Urinary bladder (tissue), 4 donors: ENCODE data around the gene ZNF277. TPM values are rescaled to one million over a fixed set of nuclear protein-coding genes. Genes with fewer than 3 reads are reported as not detected.
"Not testable (repeated sequence)": the region's sequence is repeated elsewhere in the genome, so short reads cannot be mapped to it uniquely, and the experiment has no call there.

ENCODE experiments used
- DNase-seq: peaks from one replicate; pipeline ENCODE4 v3.0.0-alpha.2; 2015; ENCODE audit errors: extremely low spot score
- H3K27ac ChIP-seq: one replicate; pipeline ENCODE4 v1.5.1; 2013; ENCODE audit warnings: low read depth, mild to moderate bottlenecking, moderate library complexity
- H3K36me3 ChIP-seq: one replicate; pipeline ENCODE4 v1.6.1; 2013; ENCODE audit warnings: mild to moderate bottlenecking, moderate library complexity; ENCODE audit not compliant: insufficient read depth
- H3K4me1 ChIP-seq: one replicate; pipeline ENCODE4 v1.6.1; 2013; ENCODE audit warnings: mild to moderate bottlenecking, moderate library complexity; ENCODE audit not compliant: insufficient read depth
- H3K4me3 ChIP-seq: one replicate; pipeline ENCODE4 v1.5.1; 2013; ENCODE audit warnings: low read depth, low read length
- WGBS: extraction: QIAGEN DNeasy Blood & Tissue Kit; methylation state at CpG from one replicate; pipeline ENCODE4 v1.1.7; 2013; 5-methylcytosine and 5-hydroxymethylcytosine counted together
- polyA plus RNA-seq: library from polyadenylated mRNA; stranded (reverse); fragments of 200-250 nt; gene quantifications from one replicate; pipeline ENCODE4 v1.2.3, GENCODE V29; 2013
- total RNA-seq: library from RNA; depleted of rRNA; stranded (reverse); fragments of >200 nt; gene quantifications from one replicate; pipeline ENCODE4 v1.2.3, GENCODE V29; 2014
- donor health status: healthy with polysubstance abuse.
- donor health status: healthy.

The ZNF277 gene
- total and polyA plus RNA-seq, 2 donors, result 18.6 to 53.1 TPM

DNA sequence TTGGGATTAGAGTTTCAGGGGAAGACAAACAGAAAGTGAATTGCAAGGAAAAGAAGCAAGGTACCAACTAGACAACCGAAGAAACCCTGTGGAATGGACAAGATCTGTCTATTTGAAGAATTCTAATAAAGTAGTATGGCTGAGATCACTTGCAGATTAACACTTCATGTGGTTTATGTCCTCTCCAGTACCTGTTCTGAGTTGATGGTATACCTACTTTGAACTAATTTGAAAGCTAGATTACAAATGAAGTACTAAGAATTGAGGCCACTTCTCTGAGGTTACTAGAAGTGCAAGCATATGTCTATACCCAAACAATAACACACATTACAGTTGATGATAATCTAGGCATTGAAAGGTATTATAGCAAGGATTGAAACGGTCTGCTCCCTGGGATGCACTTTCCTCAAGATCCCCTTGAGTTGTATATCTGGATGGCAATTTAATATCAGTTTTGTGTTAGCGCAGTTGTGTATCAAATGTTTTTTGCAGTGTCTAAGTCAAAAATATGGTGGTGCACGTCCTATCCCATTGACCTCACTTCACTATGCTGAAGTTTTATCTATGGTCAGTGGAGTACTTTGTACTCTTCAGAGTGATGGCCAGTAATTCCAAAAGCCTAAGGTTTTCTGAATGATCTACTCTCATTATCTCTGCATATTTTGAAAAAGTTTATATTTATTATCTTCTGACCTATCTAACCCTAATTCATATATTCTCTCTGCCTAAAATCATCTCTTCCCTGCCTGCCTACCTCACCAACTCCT, 25.9 kb downstream of the ZNF277 start:
- Histone ChIP-seq H3K4me1 (no peaks in the 10 kb centered on the region), H3K27ac (no peak overlapping the region), H3K4me3 (no peak overlapping the region), H3K36me3 (no peaks in the 10 kb centered on the region)
- DNase-seq, result no peak
- 83% methylated on average over 4 of the region's 4 CpGs for WGBS

DNA sequence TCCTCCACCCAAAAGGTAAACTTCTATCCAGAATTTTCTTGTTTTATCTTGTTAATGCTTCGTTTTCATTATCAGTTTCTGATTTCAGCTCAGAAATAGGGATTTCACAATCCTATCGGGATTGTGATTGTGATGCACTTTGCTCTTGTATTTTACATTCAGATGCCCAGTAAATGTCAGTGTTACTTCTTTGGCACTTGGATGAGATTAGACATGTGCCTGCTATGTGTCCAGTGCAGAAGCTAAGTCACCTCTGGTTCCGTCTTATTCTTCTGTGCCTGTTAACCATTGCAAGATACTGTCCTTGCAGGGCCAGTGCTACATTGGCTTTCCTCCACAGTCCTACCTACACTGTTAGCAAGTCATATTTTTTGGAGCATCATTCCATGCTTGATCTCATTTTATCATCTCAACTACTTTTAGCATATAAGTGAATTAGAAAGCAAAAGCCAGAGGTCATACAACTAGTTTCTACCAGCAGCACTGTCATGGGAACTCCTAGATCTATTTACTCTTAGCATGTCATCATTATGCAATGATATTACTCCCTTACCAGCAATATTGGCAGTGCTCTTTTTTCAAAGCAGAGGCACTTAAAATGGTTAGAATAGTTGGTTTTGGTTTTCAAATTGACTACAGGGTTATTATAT, 26.7 kb downstream of the ZNF277 start:
- Histone ChIP-seq H3K27ac (no peak overlapping the region), H3K4me3 (no peak overlapping the region), H3K4me1 (no peaks in the 10 kb centered on the region), H3K36me3 (no peaks in the 10 kb centered on the region)
- DNase-seq, result no peak
- WGBS, result 54% methylated on average over 3 of the region's 3 CpGs

DNA sequence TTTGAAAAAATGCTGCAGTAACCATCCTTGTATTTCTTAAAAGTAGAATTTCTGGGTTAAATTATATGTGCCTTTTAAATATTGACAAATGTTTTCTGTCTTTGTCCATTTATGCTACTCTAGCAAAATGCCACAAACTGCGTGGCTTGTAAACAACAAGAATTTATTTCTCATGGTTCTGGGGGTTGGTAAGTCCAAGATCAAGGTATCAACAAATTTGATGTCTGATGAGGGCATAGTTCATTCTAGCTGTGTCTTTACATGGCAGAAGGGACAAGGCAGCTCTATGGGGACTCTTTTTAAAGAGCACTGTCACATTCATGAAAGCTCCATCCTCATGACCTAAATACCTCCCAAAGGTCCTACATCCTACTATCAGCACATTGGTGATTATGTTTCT, 27.7 kb downstream of the ZNF277 start:
- DNase-seq, result no peak
- Histone ChIP-seq H3K4me1 (no peaks in the 10 kb centered on the region), H3K27ac (no peak overlapping the region), H3K36me3 (no peaks in the 10 kb centered on the region), H3K4me3 (no peak overlapping the region)
- 97% methylated on average over 1 of the region's 1 CpG for WGBS

DNA sequence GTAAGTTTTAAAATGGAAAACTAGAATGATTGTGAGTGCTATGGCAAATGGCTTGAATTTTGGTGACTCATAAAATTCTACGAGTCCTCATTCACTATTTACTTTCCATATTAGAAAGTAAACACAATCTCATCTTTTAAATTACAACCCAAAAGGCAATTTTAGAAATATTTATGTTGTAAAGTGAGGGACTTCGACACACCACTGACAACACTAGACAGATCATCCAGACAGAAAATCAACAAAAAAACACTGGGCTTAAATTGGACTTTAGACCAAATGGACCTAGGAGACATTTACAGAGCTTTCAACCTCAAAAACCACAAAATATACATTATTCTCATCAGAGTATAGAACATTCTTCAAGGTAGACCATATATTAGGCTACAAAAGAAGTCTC, 30.1 kb downstream of the ZNF277 start:
- Histone ChIP-seq H3K4me1 (no peaks in the 10 kb centered on the region), H3K4me3 (no peak overlapping the region), H3K36me3 (no peaks in the 10 kb centered on the region), H3K27ac (no peak overlapping the region)
- DNase-seq, result no peak
- WGBS, result 90% methylated on average over 2 of the region's 2 CpGs

DNA sequence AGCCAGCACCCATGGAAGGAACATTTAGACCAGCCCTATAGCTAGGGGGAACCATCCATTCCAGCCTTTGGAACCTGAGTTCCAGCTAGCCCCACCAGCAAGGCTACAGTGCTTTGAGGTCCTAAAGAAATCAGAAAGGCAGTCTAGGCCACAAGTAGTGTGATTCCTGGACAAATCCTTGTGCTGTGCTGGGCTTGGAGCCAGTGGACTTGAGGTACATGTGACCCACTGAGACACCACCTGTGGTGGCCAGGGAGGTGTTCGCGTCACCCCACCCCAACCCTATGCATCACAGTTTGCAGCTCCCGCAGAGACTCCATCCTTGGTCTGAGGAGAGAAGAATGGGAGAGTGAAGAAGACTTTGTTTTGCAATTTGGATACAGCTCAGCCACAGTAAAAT, 31.8 kb downstream of the ZNF277 start:
- DNase-seq, result no peak
- 97% methylated on average over 3 of the region's 3 CpGs for WGBS
- no peaks in the 10 kb centered on the region for H3K4me1 ChIP-seq

DNA sequence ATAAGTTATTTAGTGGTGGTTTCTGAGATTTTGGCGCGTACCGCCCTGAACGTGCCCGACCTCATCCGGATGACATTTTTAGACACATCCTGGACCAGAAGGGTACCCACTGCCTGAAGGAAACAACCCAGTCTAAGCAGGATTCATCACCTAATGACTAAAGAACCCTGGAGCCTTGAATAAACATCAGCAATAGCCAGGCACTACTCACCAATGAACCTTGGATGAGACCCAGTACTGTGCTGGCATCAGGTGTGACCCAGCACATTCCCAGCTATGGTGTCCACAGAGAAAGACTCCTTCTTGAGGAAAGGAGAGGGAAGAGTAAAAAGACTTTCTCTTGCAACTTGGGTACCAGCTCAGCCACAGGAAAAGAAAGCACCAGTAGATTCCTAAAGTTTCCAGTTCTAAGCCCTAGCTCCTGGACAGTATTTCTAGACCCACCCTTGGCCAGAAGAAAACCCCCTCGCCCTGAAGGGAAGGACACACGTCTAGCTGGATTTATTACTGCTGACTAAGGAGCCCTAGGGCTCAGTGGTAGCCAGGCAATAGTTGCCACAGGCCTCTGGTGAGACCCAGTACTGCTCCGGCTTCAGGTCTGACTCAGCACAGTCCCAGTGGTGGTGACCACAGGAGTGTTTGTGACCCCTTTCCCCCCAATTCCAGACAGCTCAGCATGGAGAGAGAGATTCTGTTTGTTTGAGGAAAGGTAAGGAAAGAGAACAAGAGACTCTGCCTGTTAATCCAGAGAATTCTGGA, 32.5 kb downstream of the ZNF277 start:
- no peak overlapping the region for H3K4me3 ChIP-seq
- DNase-seq, result no peak
- H3K4me1 ChIP-seq, result no peaks in the 10 kb centered on the region
- no peak overlapping the region for H3K27ac ChIP-seq
- 96% methylated on average over 9 of the region's 9 CpGs for WGBS
- no peaks in the 10 kb centered on the region for H3K36me3 ChIP-seq

More for the DNA sequence above, 31.8 kb downstream of the ZNF277 start:
- H3K4me3 ChIP-seq, result no peak overlapping the region
- H3K27ac ChIP-seq, result no peak overlapping the region
- no peaks in the 10 kb centered on the region for H3K36me3 ChIP-seq

DNA sequence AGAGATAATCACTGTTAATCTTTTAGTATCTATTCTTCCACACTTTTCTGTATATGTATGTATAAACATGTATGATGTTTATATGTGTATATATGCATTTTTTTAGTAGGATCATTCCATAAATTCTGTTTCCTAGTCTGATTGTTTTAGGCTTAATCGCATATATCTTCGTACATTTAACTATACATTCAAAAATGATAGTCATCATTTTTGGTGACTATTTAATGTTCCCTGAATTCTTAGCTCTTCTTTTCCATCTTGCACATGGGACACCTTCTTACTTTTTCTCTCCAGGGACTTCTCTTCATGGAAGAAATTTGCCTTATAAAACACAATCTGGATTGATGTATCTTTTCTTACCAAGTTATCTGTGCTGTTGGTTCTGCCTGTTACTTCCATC, 42.1 kb downstream of the ZNF277 start:
- Histone ChIP-seq H3K4me1 (no peaks in the 10 kb centered on the region), H3K27ac (no peak overlapping the region), H3K4me3 (no peak overlapping the region), H3K36me3 (peaks cover 3% of the 10 kb centered on the region)
- over 99% methylated on average over 2 of the region's 2 CpGs for WGBS
- DNase-seq, result no peak

DNA sequence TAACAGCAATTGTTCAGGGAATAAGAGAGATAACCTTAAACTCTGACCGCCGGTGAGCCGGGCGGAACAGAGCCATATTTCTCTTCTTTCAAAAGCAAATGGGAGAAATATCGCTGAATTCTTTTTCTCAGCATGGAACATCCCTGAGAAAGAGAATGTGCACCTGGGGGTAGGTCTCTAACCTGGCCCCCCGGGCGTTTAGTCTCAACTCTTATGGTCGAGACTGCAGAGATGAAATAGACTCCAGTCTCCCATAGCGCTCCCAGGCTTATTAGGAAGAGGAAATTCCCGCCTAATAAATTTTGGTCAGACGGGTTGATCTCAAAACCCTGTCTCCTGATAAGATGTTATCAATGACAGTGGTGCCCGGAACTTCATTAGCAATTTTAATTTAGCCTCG, 43.5 kb downstream of the ZNF277 start:
- H3K27ac ChIP-seq, H3K4me1 ChIP-seq, H3K4me3 ChIP-seq, DNase-seq, H3K36me3 ChIP-seq: not testable (repeated sequence)
- 75% methylated on average over 13 of the region's 13 CpGs for WGBS

DNA sequence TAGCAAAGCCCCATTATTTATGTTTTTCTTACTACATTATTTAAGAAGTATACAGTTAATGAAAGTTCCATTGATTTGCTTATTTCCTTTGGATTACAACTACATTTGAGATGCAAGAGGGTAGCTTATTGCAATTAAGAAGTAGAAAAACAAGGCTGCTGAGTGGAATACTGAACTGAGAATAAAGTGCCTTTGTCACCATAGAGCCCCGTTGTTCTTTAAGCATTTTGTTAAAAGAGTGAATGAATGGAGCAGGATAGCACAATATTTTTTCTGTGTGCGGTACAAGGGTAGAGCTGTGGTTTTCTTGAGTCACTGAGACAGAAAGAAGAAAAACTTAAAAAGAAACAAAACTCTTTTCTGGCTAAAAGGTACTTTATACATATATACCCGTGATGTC, 45.6 kb downstream of the ZNF277 start:
- WGBS, result 92% methylated on average over 3 of the region's 3 CpGs
- peaks cover 3% of the 10 kb centered on the region for H3K36me3 ChIP-seq
- no peak for DNase-seq
- no peak overlapping the region for H3K27ac ChIP-seq
- no peaks in the 10 kb centered on the region for H3K4me1 ChIP-seq
- no peak overlapping the region for H3K4me3 ChIP-seq

DNA sequence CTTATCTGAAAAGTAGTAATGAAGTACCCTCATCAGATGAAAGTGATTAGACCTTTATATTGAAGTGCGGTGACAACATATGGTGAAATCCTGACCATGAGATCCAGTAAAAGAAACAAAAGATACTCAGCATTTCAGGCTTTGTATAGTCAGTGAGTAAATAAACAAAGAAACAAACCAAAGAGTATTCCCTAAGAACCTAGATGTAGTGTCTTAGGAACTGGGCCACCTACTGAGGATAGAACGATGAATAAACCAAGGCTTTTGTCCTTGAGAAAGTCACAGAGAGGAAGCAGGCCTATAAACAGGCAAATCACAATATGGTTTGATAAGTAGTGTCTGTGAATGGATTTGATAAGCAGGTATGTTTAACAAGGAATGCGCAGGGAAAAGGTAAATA, 46.2 kb downstream of the ZNF277 start:
- H3K36me3 ChIP-seq, result peaks cover 3% of the 10 kb centered on the region
- H3K4me3 ChIP-seq, result no peak overlapping the region
- no peak overlapping the region for H3K27ac ChIP-seq
- no peaks in the 10 kb centered on the region for H3K4me1 ChIP-seq
- 63% methylated on average over 3 of the region's 3 CpGs for WGBS
- no peak for DNase-seq

DNA sequence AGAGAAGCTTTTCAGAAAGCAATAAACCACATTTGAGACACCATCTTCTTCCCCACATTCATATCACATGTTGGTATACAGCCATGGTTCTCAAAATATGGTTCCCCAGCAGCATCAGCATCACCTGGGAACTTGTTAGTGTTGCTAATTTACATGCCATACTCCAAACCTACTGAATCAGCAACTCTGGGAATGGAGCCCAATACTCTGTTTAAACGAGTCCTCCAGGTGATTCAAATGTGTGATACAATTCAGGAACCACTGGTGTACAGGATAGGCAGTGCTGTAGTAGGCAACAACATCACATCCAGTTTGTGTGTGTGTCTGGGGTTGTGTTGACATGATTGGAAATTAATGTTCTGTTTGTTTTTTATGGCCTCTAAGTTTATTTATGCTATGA, 47.7 kb downstream of the ZNF277 start:
- H3K27ac ChIP-seq, result no peak overlapping the region

DNA sequence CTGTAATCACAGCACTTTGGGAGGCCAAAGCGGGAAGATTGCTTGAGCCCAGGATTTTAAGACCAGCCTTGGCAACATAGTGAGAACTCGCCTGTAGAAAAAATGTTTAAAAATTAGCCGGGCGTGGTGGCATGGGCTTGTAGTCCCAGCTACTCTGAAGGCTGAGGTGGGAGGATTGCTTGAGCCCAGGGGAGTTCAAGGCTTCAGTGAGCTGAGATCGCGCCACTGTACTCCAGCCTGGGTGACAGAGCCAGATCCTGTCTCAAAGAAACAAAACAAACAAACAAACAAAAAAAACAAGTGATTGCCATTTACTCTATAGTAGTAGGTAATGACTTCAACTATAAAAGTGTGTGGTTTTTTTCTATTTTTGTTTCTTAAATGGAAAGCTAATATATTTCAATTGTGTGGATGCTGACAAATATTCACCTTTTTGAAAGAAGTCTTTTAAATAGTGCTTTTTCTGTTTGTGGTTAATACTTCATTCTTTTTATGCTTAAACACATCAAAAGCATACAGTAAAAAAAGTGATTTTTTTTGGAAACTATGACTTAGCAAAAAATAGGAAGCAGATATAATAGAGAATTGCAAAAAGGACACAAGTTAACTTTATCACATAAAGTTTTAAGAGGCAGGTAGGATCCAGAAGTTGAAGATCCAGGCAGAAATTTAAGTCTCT, 48.4 kb downstream of the ZNF277 start:
- H3K4me1 ChIP-seq, result no peaks in the 10 kb centered on the region
- WGBS, result 91% methylated on average over 6 of the region's 6 CpGs

More for the DNA sequence above, 47.7 kb downstream of the ZNF277 start:
- H3K4me3 ChIP-seq, result no peak overlapping the region
- no peak for DNase-seq
- 72% methylated on average over 1 of the region's 1 CpG for WGBS
- H3K4me1 ChIP-seq, result no peaks in the 10 kb centered on the region
- H3K36me3 ChIP-seq, result peaks cover 3% of the 10 kb centered on the region

DNA sequence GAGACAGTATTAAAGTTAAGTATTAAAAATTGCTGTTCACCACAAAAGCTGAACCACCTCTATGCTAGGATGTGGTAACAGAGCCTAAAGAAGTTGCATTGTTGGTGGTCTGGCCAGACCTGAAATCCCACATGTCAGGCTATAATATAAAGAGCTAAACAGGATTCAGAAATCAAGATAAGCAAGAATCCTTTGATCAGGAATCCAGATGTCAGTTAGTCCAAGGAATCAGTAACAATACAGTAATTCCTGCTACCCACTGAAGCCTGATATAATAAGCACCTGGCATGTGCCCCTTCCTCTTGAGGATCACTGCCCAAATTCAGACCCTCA, 48.9 kb downstream of the ZNF277 start:
- DNase-seq, result no peak
- Histone ChIP-seq H3K36me3 (peaks cover 3% of the 10 kb centered on the region), H3K27ac (no peak overlapping the region), H3K4me3 (no peak overlapping the region), H3K4me1 (no peaks in the 10 kb centered on the region)

More for the DNA sequence above, 48.4 kb downstream of the ZNF277 start:
- Histone ChIP-seq H3K27ac (no peak overlapping the region), H3K4me3 (no peak overlapping the region), H3K36me3 (peaks cover 3% of the 10 kb centered on the region)
- DNase-seq, result no peak
